Colonic mucosa (tissue), 4 donors: ENCODE data around the gene VPS4A. TPM values are rescaled to one million over a fixed set of nuclear protein-coding genes. Genes with fewer than 3 reads are reported as not detected.

Experiments
- DNase-seq: peaks from one replicate; pipeline ENCODE4 v3.0.0-alpha.2; 2020
- H3K27ac ChIP-seq: fragments of 200-600 bp; one replicate; pipeline ENCODE4 v1.8.0; 2021
- H3K27me3 ChIP-seq: fragments of 200-600 bp; one replicate; pipeline ENCODE4 v1.8.0; 2021
- H3K36me3 ChIP-seq: fragments of 200-600 bp; one replicate; pipeline ENCODE4 v1.8.0; 2021
- H3K4me1 ChIP-seq: fragments of 200-600 bp; one replicate; pipeline ENCODE4 v1.8.0; 2021; ENCODE audit warnings: mild to moderate bottlenecking
- H3K4me3 ChIP-seq: fragments of 200-600 bp; one replicate; pipeline ENCODE4 v1.8.0; 2021
- H3K9ac ChIP-seq, 2 donors: one replicate each; pipeline ENCODE4 v1.7.0; 2013; ENCODE audit warnings: control low read depth in 2 of 2, low read depth in 2 of 2, low read length in 2 of 2
- H3K9me3 ChIP-seq: fragments of 200-600 bp; one replicate; pipeline ENCODE4 v1.8.0; 2021
- CTCF ChIP-seq: fragments of 200-600 bp; IDR thresholded peaks from one replicate; pipeline ENCODE4 v1.8.0; 2022; ENCODE audit warnings: antibody characterized with exemption, mild to moderate bottlenecking
- intact Hi-C: fragments of 100-400 bp; cut with DNase I; formaldehyde crosslinking; loops from one replicate; pipeline ENCODE4 v1.14.1; 2022
- total RNA-seq, 2 donors: library from RNA; stranded (reverse); fragmentation: NEBNext Ultra II Directional in 1 of 2; extraction: Animal tissue kit (Norgen Biotek cat#: 25700) in 1 of 2; gene quantifications; one replicate each; pipeline ENCODE4 v1.2.1, GENCODE V29; 2021
- donor health status: healthy.
- donor health status: DM: no; HTN: no; CAD: no.
- donor health status: DM: no; HTN: no; CAD: no.

VPS4A gene
- total RNA-seq, 2 donors from 2014 or later, result 32.0 to 33.6 TPM

DNA sequence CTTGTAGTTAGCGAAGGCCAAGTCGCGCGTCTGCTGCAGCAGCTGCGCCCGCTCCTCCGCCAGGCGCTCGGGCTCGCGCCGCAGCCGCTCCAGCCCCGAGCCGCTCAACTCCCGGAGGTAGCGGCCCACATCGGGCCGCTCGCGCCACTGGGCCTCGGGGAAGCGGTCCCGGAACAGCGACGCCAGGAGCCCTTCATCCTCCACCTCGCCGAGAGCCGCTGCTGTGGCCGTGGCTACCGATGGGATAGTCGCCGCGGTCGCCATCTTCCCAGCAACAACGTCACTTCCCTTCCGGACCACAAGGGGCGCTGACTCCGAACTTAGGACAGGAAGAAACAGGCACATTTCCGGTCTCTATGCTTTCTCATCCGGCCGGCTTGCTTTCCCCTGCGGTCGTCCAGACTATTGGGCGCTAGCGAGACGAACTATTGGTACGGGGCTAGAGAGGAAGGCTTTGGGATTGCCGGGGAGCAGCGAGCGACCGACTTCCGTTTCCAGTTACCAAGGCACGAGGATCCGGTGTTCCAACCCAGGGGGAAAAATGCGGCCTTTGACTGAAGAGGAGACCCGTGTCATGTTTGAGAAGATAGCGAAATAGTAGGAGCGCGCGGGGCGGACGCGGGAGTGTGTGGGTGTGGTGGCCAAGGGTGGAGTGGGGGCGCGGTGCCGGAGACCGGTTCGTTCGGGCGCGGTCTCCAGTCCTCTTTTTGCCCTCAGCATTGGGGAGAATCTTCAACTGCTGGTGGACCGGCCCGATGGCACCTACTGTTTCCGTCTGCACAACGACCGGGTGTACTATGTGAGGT is 28.3 kb downstream of the VPS4A start, which contains the start of the genes COG8 and NIP7:
TSS of gene COG8 (minus strand) at position 276 of the 806 bp plus-strand sequence. CDS start at position 264, 12 bp downstream.
TSS of gene NIP7 (plus strand) at position 484 of the 806 bp plus-strand sequence. CDS start at position 542, 58 bp downstream.
- H3K36me3 ChIP-seq, result peaks cover 6% of the 10 kb centered on the region
- peak within 1 kb of the TSS; percentile 93 for H3K27ac ChIP-seq

GRCh38 chr16:69340095-69340644 is 29.0 kb downstream of the VPS4A start:
- no peak for DNase-seq
- intact Hi-C loops, result no loop called here

More for the DNA sequence above, 28.3 kb downstream of the VPS4A start, which contains the start of the genes COG8 and NIP7:
- intact Hi-C loops, result no loop called here
- peaks cover 15% of the 10 kb centered on the region for H3K4me1 ChIP-seq
- DNase-seq, result peak; percentile 97
- peak within 1 kb of the TSS; percentile 80 to 90 for H3K9ac ChIP-seq
- TF ChIP-seq CTCF, result peak; percentile 84
- H3K27me3 ChIP-seq, result no peaks in the 10 kb centered on the region
- H3K4me3 ChIP-seq, result peak within 1 kb of the TSS; percentile 88
- H3K9me3 ChIP-seq, result no peaks in the 10 kb centered on the region

DNA sequence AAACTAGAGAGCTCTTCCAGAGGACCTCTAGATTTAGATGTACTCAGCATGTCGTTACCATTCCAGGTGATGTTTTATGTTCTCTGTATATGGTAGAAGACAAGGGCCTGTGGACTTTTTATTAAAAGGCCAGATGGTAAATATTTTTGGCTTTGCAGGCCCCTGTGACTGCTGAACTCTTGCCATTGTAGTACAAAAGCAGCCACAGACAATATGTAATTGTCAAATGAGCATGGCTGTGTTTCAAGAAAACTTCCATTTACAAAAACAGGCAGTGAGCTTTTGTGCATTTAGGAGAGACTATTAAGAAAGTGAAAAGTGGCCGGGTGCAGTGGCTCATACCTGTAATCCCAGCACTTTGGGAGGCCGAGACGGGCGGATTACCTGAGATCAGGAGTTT is 33.0 kb downstream of the VPS4A start:
- intact Hi-C loops, result no loop called here
- TF ChIP-seq CTCF, result no peak
- H3K36me3 ChIP-seq, result no peaks in the 10 kb centered on the region
- H3K9ac ChIP-seq, result no peak overlapping the region
- no peaks in the 10 kb centered on the region for H3K27me3 ChIP-seq
- no peak for DNase-seq
- peaks cover 9% of the 10 kb centered on the region for H3K4me1 ChIP-seq
- no peaks in the 10 kb centered on the region for H3K9me3 ChIP-seq
- no peak overlapping the region for H3K4me3 ChIP-seq
- H3K27ac ChIP-seq, result no peak overlapping the region

More at GRCh38 chr16:69340095-69340644, 29.0 kb downstream of the VPS4A start:
- H3K27me3 ChIP-seq, result no peaks in the 10 kb centered on the region
- no peaks in the 10 kb centered on the region for H3K9me3 ChIP-seq
- peak overlapping the region; percentile 80 to 90 for H3K9ac ChIP-seq
- peaks cover 15% of the 10 kb centered on the region for H3K4me1 ChIP-seq
- H3K36me3 ChIP-seq, result no peaks in the 10 kb centered on the region
- no peak for TF ChIP-seq CTCF
- peak overlapping the region; percentile 93 for H3K27ac ChIP-seq
- peak overlapping the region; percentile 88 for H3K4me3 ChIP-seq

DNA sequence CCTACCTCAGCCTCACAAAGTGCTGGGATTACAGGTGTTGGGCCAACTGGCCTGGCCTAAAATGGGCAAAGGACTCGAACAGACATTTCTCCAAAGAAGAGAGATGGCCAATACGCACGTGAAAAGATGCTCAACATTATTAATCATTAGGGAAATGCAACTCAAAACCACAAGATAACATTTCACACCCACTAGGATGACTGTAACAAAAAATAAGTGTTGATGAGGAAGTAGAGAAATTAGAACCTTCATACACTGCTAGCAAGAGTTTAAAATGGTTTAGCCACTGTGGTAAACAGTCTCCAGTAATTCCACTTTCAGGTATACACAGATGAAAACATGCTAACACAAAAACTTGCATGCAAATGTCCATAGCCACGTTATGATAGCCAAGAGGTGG is 34.8 kb downstream of the VPS4A start:
- peaks cover under 1% of the 10 kb centered on the region for H3K4me1 ChIP-seq
- no peak for DNase-seq
- H3K27me3 ChIP-seq, result no peaks in the 10 kb centered on the region
- H3K4me3 ChIP-seq, result no peak overlapping the region
- no peaks in the 10 kb centered on the region for H3K36me3 ChIP-seq
- no peak overlapping the region for H3K9ac ChIP-seq
- H3K27ac ChIP-seq, result no peak overlapping the region
- H3K9me3 ChIP-seq, result no peaks in the 10 kb centered on the region
- intact Hi-C loops, result no loop called here
- no peak for TF ChIP-seq CTCF

DNA sequence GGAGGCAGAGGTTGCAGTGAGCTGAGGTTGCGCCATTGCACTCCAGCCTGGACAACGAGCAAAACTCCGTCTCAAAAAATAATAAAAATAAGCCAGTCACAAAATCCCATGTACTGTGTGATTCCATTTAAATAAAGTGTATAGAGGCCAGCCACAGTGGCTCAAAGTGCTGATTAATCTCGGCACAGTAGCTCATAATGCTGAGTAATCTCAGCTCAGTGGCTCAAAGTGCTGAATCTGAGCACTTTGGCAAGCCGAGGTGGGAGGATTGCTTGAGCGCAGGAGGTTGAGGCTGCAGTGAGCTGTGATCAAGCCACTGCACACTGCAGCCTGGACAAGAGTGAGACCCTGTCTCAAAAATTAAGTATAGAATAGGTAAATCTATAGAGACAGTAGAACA is 35.5 kb downstream of the VPS4A start:
- Histone ChIP-seq H3K36me3 (no peaks in the 10 kb centered on the region), H3K9ac (no peak overlapping the region), H3K27ac (no peak overlapping the region), H3K4me3 (no peak overlapping the region), H3K4me1 (no peaks in the 10 kb centered on the region), H3K9me3 (no peaks in the 10 kb centered on the region), H3K27me3 (no peaks in the 10 kb centered on the region)
- intact Hi-C loops, result no loop called here
- TF ChIP-seq CTCF, result no peak
- DNase-seq, result no peak
